GM19043 (cell line): Measurements from ENCODE around the gene ZNF79.

ENCODE experiments used
- ATAC-seq: cut with Tn5 transposase; IDR thresholded peaks from one replicate; pipeline ENCODE4 v1.9.1; 2021; ENCODE audit warnings: low read depth; ENCODE audit not compliant: unreplicated experiment

ZNF79 gene

DNA sequence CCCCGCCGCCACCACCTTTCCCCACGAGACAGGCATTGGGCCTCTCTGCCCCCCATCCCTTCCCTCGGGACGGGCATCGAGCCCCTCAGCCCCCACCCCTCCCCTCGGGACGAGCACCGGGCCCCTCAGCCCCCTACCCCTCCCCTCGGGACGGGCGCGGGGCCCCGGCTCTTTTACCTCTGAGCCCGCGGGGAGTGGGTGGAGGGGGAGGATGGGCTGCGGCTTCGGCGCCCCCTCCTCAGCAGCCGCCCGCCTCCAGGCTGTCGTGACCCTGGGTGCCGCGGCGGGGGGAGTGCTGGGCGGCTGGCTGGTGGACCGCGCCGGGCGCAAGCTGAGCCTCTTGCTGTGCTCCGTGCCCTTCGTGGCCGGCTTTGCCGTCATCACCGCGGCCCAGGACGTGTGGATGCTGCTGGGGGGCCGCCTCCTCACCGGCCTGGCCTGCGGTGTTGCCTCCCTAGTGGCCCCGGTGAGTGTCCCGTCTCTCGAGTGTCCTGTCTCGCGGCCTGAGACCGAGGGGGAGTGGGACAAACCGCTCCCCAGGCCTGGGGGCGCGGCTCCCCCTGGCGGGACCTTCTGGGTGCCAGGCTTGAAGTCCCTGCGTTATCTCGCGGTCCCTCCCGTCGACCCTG is 26.4 kb upstream of the ZNF79 start:
- ATAC-seq = no peak

DNA sequence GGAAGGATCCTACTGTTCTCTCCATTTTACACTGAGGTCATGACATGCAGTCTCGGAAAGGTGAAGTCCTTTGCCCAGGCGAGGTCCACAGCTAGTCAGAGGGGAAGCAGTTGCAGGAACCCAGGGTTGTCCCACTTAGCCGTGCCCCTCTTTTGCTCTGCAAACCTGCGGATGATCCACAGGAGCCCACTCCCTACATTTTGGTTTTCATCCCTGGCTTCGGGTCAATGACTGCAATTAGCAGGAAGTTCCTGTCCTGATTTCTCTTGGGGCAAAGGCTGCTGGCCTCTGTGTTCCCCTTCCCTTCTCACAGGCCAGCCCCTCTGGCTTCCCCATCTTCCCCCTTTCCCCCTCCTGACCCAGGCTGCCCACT is 25.9 kb upstream of the ZNF79 start:
- no peak for ATAC-seq

DNA sequence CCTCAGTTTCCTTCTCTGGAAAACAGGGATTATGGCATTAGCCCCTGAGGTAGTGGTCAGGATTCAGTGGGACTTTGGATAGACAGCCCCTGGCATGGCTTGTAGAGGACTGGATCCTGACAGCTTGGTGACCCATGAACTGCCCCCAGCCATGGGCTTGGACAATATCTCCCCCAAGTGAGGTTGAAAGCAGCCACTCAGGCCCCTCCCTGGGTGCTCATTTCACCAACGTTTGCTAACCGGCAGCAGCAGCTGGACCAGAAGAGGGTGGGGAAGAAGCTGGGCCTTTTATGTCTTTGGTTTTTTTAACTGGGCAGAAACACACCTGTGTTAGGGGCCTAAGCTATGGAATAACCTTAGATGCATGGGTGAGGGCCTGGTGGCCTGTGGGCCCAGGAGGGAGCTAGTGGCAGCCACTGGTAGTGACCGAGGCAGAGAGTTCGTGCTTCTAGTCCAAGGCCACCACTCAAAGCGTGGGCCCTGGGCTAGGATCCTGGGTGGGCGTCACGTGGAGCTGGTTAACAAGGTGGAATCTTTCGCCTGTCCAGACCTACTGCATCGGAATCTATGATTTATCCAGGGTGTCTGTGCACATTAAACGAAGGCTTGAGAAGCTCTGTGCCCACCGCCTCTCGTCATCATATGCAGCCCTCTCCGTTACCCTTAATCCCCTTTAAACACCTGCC is 25.3 kb upstream of the ZNF79 start:
- no peak for ATAC-seq

DNA sequence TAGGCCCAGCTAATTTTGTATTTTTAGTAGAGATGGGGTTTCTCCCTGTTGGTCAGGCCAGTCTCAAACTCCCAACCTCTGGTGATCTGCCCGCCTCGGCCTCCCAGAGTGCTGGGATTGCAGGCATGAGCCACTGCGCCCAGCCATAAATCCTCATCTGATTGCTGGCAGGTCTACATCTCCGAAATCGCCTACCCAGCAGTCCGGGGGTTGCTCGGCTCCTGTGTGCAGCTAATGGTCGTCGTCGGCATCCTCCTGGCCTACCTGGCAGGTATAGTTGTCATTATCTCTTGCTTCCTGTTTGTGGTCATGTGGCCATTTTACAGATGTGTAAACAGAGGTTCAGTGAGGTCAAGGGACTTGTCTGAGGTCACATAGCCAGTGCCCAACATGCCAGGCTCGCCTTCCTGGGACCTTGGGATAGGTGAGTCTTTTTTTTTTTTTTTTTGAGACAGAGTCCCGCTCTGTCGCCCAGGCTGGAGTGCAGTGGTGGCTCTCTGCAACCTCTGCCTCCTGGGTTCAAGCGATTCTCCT is 24.4 kb upstream of the ZNF79 start:
- ATAC-seq = no peak

DNA sequence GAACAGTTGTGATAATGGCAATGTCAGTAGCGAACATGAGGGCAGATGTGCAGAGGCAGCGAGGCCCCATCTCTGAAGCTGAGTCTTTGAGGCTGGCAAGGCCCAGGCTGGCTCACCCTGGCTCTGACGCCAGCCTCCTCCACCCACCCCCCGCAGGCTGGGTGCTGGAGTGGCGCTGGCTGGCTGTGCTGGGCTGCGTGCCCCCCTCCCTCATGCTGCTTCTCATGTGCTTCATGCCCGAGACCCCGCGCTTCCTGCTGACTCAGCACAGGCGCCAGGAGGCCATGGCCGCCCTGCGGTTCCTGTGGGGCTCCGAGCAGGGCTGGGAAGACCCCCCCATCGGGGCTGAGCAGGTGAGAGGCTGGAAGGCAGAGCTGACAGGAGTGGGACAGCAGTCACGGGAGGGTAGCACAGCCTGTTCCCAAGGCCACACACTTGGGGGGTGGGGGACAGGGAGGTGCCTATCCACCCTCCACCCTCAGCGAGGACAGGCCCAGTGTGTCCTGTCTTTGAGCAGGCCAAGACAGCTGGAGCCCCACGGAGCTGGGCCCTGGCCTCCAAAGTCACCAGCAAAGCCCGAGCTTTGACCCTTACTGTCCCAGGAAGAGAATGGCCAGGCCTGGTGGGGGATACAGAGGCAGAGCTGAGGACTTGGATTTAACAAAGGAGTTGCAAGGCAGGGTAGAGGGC is 21.6 kb upstream of the ZNF79 start:
- ATAC-seq = no peak

DNA sequence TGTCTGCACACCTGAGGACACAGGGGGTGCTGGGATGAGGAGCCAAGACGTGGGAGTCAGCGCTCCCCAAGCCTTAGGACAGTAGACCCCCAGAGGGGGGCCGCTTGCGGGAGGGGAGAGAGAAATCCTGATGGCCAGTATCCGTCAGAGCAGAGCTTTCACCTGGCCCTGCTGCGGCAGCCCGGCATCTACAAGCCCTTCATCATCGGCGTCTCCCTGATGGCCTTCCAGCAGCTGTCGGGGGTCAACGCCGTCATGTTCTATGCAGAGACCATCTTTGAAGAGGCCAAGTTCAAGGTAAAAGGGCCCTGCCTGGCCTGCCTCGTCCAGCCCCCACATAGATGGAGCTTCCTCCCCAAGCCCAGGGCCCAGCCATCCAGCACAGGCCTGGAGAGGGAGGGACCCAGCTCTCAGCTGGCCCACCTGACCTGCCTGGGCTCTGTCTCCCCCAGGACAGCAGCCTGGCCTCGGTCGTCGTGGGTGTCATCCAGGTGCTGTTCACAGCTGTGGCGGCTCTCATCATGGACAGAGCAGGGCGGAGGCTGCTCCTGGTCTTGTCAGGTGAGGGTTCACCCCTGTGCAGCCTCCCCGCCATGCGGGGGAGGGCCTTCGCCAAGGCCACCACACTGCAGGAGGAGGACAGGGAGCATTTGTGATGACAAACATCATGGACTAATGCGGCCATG is 20.5 kb upstream of the ZNF79 start:
- no peak for ATAC-seq

DNA sequence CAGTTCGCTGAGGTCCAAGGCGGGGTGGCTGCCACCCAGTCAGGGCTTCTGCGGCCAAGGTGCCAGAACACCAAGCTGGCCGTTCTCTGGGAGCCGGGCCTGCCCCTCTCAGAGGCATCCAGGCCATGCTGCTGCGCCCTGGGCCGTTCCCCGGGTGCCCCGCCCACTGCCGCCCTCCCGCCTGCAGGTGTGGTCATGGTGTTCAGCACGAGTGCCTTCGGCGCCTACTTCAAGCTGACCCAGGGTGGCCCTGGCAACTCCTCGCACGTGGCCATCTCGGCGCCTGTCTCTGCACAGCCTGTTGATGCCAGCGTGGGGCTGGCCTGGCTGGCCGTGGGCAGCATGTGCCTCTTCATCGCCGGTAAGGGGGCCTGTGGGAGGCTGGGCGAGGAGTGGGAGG is 19.6 kb upstream of the ZNF79 start:
- ATAC-seq = no peak

DNA sequence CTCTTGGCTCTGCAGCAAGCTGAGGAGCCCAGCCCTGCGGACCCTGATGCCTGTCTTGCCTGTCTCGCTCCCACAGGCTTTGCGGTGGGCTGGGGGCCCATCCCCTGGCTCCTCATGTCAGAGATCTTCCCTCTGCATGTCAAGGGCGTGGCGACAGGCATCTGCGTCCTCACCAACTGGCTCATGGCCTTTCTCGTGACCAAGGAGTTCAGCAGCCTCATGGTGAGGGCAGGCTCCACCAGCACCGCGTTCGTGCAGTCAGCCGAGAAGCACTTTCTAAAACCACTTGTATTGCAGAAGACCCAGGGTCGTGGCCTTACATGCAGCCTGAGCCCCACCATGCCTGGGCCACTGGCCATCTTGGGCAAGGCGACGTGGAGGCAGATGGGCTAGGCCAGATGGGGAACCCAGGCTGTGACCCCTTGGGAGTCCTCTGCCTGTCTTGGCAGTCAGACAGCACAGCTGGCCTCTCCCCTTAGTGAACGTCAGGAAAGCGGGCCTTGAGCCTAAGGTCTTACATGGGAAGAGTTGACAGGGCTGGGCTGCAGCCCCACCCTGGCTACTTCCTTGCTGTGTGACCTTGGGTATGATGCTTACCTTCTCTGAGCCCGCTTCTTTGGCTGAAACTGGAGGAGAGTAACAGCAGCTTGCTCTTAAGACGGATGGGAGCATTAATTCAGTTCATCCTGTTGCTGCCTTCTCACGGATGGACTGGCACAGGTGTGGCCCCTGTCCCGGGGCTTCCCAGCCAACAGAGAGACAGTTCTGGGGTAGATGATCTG is 18.6 kb upstream of the ZNF79 start:
- no peak for ATAC-seq

DNA sequence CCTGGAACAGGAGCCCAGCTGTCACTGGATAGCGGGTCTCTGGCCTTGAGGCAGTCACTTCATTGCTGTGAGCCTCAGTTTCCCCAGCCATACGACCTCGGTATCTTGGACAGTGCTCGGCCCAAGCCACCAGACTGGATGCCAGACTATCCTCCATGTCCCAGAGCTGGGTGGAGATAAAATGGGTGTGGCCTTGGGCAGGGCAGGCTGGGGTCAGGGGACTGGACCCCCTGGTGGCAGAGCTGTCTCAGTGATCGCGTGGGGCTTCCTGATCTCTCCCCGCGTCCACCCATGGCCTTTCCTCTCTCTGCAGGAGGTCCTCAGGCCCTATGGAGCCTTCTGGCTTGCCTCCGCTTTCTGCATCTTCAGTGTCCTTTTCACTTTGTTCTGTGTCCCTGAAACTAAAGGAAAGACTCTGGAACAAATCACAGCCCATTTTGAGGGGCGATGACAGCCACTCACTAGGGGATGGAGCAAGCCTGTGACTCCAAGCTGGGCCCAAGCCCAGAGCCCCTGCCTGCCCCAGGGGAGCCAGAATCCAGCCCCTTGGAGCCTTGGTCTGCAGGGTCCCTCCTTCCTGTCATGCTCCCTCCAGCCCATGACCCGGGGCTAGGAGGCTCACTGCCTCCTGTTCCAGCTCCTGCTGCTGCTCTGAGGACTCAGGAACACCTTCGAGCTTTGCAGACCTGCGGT is 17.2 kb upstream of the ZNF79 start:
- ATAC-seq = no peak

DNA sequence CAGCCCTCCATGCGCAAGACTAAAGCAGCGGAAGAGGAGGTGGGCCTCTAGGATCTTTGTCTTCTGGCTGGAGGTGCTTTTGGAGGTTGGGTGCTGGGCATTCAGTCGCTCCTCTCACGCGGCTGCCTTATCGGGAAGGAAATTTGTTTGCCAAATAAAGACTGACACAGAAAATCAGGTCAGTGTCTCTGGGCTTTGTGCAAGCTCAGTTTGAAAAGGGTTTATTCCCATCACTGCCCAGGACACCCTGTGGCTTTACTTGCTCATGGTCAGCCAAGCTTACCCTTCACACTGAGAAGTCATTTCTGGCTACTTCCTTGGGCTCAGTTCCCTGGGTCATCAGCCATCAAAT is 16.7 kb upstream of the ZNF79 start:
- no peak for ATAC-seq

DNA sequence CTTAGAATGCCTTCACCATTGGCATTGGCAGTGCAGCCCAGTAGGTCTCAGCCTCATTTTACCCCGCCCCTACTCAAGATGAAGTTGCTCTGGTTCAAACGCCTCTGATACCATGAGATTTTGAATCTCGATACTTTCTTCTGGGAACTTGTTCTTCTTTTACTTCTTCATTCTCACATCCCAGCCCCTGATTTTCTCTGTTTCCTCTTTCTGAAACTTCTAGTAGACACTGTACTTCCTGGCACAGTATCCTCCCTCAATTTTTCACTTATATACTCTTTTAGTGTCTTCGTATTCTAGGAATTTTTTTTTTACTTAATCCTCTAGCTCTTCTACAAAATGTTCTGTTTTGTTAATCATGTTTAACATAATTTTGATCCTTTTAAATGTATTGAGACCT is 13.1 kb upstream of the ZNF79 start:
- ATAC-seq = no peak

DNA sequence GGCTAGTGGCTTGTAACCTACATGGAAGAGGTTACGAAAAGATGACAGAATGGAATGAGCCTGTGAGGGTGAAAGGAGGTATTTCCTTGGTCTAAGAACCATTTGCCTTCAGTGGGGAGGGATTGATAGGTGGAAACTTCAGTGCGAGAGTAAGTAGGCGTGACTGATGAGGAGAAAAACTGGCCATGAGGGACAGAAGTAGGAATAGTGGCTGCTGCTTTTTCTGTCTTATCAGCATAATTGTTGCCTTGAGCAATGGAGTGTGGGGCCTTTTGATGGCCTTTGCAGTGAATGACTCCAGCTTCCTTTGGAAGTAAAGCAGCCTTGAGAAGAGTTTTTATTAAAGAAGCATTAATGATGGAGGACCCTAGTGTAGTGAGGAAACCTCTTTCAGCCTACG is 9.0 kb upstream of the ZNF79 start:
- ATAC-seq = no peak

DNA sequence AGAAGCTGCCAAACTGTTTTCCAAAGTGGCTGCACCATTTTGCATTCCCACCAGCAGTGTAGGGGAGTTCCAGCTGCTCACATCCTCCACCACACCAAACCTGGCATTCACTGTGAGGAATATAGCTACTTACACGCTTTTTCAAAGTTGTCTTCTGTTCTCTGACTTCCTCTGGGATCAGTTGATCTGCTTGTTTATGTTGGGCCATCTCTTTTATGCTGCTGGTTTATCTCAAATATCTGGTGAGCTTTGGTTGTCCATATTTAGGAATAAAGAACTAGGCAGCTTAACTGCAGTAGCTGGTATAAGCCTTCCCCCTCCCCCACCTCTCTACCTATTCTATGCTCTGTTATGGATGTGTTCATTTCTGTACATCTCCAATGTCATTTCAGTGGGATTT is 8.5 kb upstream of the ZNF79 start:
- ATAC-seq = no peak

DNA sequence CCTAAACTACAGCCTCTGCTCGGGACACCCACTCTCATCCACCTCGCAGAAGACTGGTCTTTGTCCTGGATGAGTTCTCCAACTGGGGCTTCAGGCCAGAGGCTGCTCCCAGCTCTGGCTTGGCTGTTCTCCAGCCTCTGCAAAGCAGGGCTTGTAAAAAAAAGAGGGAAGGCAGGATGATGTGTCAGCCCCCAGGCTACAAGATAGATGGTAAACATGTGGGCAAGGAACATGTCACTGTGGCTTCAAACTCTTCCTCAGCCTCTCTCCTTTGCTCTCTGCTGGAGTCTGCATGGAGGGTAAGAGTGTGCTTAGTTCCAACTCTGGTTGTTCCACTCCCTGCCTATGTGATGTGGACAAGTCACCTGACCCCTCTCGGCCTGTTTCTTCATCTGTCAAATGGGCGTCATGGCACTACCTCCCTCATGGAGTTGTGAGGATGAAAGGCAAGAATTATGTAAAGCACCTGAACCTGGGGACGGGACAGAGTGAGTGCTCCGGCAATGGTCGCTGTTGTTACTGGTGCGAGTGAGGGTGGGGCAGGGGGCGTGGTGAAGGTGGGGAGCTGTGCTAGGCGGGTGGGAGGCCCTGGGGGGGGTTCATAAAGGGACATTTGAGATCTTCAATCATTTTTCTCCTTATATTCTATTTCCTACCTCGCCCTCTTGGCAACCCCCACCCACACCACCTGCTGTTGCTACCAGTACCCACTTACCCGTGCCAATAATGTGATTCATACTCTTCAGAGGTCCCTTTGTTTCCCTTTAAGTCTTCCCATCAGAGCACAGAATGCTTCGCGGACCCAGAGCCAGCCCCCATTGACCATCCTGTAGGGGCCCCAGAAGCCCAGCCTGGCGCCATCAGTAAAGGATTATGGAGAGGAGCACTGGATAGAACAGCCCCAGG is 6.8 kb upstream of the ZNF79 start:
- no peak for ATAC-seq

DNA sequence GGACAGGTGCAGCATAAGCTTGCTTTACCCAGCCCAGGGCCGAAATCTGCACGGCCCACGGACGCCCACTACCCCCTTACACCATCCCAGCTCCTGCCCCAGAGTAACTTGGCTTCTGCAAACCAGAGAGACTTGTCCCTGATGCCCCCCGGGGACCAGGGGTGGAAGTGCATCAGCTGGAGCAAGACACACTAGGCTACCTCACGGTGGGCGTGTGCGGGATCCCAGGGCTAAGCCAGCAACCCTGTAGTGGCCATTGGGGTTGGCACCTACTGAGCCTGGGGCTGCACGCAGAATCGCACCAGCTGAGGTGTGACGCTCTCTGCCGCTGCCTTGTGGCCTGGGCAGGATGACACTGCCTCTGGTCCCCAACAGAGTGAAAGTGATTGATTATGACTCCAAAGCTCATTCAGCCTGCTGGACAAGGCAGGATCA is 6.1 kb upstream of the ZNF79 start:
- ATAC-seq = no peak

DNA sequence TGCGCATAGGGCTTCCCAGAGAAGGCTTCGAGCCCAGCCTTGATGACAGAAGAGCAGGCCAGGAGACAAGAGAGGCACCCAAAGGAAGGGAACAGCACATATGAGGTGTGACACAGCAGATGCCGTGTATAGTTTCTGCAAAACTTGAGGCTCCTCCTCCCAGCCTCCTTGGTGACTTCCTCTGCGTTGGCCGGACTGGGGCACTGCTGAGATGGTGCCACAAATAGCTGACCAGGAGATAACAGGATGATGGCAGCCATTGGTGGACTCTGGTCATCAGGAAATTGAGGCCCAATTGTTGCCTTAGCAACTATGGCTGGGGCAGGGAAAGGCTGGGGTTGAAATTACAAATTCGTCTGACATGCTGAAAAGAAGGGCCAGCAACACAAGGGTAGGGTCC is 4.8 kb upstream of the ZNF79 start:
- no peak for ATAC-seq

DNA sequence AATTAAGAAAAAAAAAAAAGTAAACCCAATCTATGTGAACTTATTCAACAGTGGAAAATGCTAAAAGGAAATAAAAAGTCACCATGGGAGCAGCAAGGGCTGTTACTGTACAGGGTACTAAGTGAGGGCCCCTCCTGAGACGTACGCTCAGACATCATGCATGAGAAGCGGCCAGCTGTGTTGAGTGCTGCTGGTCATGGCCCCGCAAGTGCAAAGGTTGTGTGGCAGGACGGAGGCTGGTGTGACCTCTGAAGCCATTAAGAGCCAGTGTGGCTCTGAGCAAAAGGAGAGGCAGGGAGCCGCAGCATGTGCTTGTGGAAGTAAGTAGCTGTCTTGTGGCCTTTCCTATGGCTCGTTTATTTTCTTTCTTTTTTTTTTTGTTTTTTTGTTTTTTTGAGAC is 3.1 kb upstream of the ZNF79 start:
- ATAC-seq = no peak

DNA sequence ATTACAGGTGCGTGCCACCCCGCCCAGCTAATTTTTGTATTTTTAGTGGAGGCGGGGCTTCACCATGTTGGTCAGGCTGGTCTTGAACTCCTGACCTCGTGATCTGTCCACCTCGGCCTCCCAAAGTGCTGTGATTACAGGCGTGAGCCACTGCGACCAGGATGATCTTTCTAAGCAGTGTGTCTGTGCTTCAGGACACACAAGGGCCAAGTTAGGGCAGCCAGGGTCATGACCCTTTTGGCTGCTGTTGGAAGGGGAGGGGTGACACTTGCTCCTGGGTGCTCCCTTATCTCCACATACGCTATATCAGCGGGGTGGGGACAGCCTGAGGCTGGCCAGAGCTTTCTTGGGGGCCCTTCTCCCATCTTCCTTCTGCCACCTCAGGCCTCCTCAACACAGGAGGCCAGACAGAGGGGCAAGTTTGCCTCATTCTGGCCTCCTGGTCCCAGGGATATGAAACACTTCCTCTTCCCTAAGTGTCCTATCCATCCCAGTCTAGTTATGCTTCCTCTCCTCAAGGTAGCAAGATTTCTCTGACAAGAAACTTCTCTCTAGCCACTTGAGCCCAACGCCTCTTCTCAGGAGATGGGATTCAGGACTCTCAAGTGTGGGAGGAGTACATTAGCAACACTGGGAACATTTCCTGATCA is 1.9 kb upstream of the ZNF79 start:
- ATAC-seq = no peak

DNA sequence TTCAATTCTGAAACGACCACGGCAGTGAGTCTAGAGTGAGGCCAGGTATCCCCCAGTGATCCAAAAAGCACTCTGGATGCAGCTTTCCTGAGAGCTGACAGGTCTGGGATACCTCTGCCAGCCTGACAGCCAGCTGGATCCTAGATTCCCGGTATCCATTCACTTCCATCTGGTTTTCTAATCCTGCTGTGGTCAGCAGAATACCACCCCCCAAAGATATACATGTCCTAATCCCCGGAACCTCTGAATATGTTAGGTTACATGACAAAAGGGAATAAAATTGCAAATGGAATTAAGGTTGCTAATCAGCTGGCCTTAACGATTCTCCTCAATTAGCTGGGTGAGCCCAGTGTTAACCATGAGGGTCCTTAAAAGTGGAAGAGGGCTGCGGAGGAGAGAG is 1.4 kb upstream of the ZNF79 start:
- no peak for ATAC-seq
